ENCODE data around the gene SLC16A3. TPM values are rescaled to one million over a fixed set of nuclear protein-coding genes. Genes with fewer than 3 reads are reported as not detected.
A peak's percentile ranks its signal among the peaks of the same experiment; 100 is the strongest.

Gene SLC16A3
- polyA plus RNA-seq, 1 of the 3 experiments (the other 2 are of a cell fraction): 70.7 TPM

GRCh38 chr17:82267575-82268379 lies 38.9 kb downstream of the SLC16A3 start:
- ChIA-PET POLR2A (no interaction called here), CTCF (interaction anchor here (0.8 to 3.4 kb wide), 4 partner anchors 16 to 253 kb away, joined by 3 to 14 read pairs (median 4); no protein-coding TSS in a partner anchor)
- TF ChIP-seq POLR2AphosphoS5 (IDR thresholded peaks at IDR 0.05; ENCODE audit: low read depth, low read length) (no peak), CTCF (IDR thresholded peaks at IDR 0.05) (peak; percentile 13; the same call in 1 of the 2 replicates), TCF12 (IDR thresholded peaks at IDR 0.05) (peak; percentile 1; the same call in 1 of the 2 replicates), SIN3A (IDR thresholded peaks at IDR 0.05; ENCODE audit: borderline replicate concordance, low read depth, low read length) (peak; percentile 87), NFIC (IDR thresholded peaks at IDR 0.05; ENCODE audit: borderline replicate concordance) (0 out of 2 replicates have a peak, but pooled peaks have one; percentile 55), PBX3 (IDR thresholded peaks at IDR 0.05) (peak; percentile 64), FOXM1 (IDR thresholded peaks at IDR 0.05; ENCODE audit: low read depth) (no peak), REST (IDR thresholded peaks at IDR 0.05; ENCODE audit: low read depth, low read length) (peak; percentile 8; the same call in 1 of the 2 replicates), FOSL2 (IDR thresholded peaks at IDR 0.05; ENCODE audit: borderline replicate concordance, low read depth) (peak; percentile 98; the same call in 1 of the 2 replicates), JUND (IDR thresholded peaks at IDR 0.05) (peak; percentile 95; the same call in 1 of the 2 replicates), RFX5 (IDR thresholded peaks at IDR 0.05; ENCODE audit: low read length) (no peak), NRF1 (IDR thresholded peaks at IDR 0.05; ENCODE audit: low read depth, low read length) (peak; percentile 51; the same call in 1 of the 2 replicates)
- Histone ChIP-seq H3K4me1 (ENCODE audit: control insufficient read depth in 1 of 2, insufficient read depth in 2 of 2, low read depth in 1 of 2, low read length in 1 of 2) (peaks cover 47 to 49% of the 10 kb centered on the region in 2 experiments; a peak in 3 of 4 replicates), H3K4me3 (ENCODE audit: low read depth in 2 of 2, low read length in 1 of 2) (peak overlapping the region; percentile 2 to 18), H3K9ac (peak overlapping the region; percentile 54), H3K27ac (ENCODE audit: low read depth in 2 of 2, low read length in 1 of 2) (peak overlapping the region; percentile 50 to 92), H2AFZ (ENCODE audit: low read depth) (no peak overlapping the region), H3K27me3 (ENCODE audit: insufficient read depth) (no peaks in the 10 kb centered on the region), H3F3A (replicated peaks; ENCODE audit: insufficient read depth) (peaks cover 28% of the 10 kb centered on the region), H3K4me2 (peak overlapping the region; percentile 79), H3K79me2 (ENCODE audit: insufficient read depth) (peaks cover 99% of the 10 kb centered on the region), H3K36me3 (replicated peaks in 1 of 2; ENCODE audit: control insufficient read depth in 1 of 2, insufficient read depth in 2 of 2, low read length in 1 of 2) (peaks cover 57 to 66% of the 10 kb centered on the region in 2 experiments), H3K9me2 (no peaks in the 10 kb centered on the region), H4K20me1 (ENCODE audit: insufficient read depth) (peaks cover 99% of the 10 kb centered on the region), H3K9me3 (no peaks in the 10 kb centered on the region)
- WGBS (ENCODE audit: low lambda C conversion rate): 32% methylated on average over 21 of the region's 21 CpGs
- DNase-seq: peak; percentile 66

Data from SK-N-SH (cell line).